Esophagus squamous epithelium (tissue), 4 donors: ENCODE measurements around the gene UIMC1.

Experiments
- CTCF ChIP-seq, 6 experiments: fragments of 450-650 bp in 4 of 6; fragments of 200-600 bp in 2 of 6; sonication (generic) in 2 of 6; IDR thresholded peaks; one replicate each; pipeline ENCODE4 v1.5.1; 2016 to 2019; ENCODE audit warnings: antibody characterized with exemption in 6 of 6, mild to moderate bottlenecking in 4 of 6, moderate library complexity in 4 of 6
- POLR2A ChIP-seq, 4 donors: fragments of 450-650 bp; IDR thresholded peaks; one replicate each; pipeline ENCODE4 v1.6.1; 2017; ENCODE audit warnings: antibody characterized with exemption in 4 of 4, mild to moderate bottlenecking in 4 of 4, moderate library complexity in 3 of 4

GRCh38 chr5:176880366-176881020, 126.1 kb downstream of the UIMC1 start:
- TF ChIP-seq CTCF (IDR thresholded peaks at IDR 0.05) (no peak), POLR2A (IDR thresholded peaks at IDR 0.05) (no peak)
